ENCODE measurements around the gene KCNK7.
"Not testable (repeated sequence)": the region's sequence is repeated elsewhere in the genome, so short reads cannot be mapped to it uniquely, and the experiment has no call there.

- TF ChIP-seq CTCF (IDR thresholded peaks at IDR 0.05); POLR2A (IDR thresholded peaks at IDR 0.05); POLR2AphosphoS5 (IDR thresholded peaks at IDR 0.05; ENCODE audit: insufficient read depth in 1 of 2, low read depth in 1 of 2): not testable (repeated sequence)
These were observed 43.6 kb upstream of the KCNK7 start for GRCh38 chr11:65639228-65639597.
